WTC11 (cell line): Measurements from ENCODE around the gene FOXD3. TPM values are rescaled to one million over a fixed set of nuclear protein-coding genes. Genes with fewer than 3 reads are reported as not detected.

ENCODE experiments used
- ATAC-seq: fragments of 200-7000 bp; cut with Tn5 transposase; 2 replicates; pipeline ENCODE4 v1.10.0; 2021; ENCODE audit warnings: mild to moderate bottlenecking, moderate library complexity
- CTCF ChIA-PET: fragments of 300-600 bp; sonication (Branson Sonifier 250); formaldehyde crosslinking; loops from one replicate; lab custom pipeline; 2021; ENCODE audit warnings: antibody characterized with exemption; lab: Charles Lee
- POLR2A ChIA-PET: fragments of 350-600 bp; sonication (Branson Sonifier 250); formaldehyde crosslinking; loops from one replicate; lab custom pipeline; 2021; ENCODE audit warnings: antibody characterized with exemption; lab: Charles Lee
- DNase-seq: peaks from one replicate; pipeline ENCODE4 v3.0.0; 2021; ENCODE audit warnings: low spot score
- H3K27ac Mint-ChIP-seq: 2 replicates; pipeline ENCODE4 v1.8.0; 2021; ENCODE audit warnings: mixed read lengths
- H3K27me3 Mint-ChIP-seq: 2 replicates; pipeline ENCODE4 v1.8.0; 2021; ENCODE audit warnings: low read depth, mild to moderate bottlenecking, moderate library complexity, mixed read lengths
- H3K36me3 Mint-ChIP-seq: 2 replicates; pipeline ENCODE4 v1.8.0; 2021; ENCODE audit warnings: mixed read lengths
- H3K4me1 Mint-ChIP-seq: 2 replicates; pipeline ENCODE4 v1.8.0; 2022; ENCODE audit warnings: mixed read lengths
- H3K4me3 Mint-ChIP-seq: 2 replicates; pipeline ENCODE4 v1.8.0; 2021; ENCODE audit warnings: mild to moderate bottlenecking, moderate library complexity, mixed read lengths
- H3K9me3 Mint-ChIP-seq: 2 replicates; pipeline ENCODE4 v1.8.0; 2021; ENCODE audit warnings: mixed read lengths
- ATF1 ChIP-seq: sonication (generic); formaldehyde crosslinking; IDR thresholded peaks from 2 replicates; pipeline ENCODE4 v1.8.1; 2023; ENCODE audit warnings: mild to moderate bottlenecking, moderate library complexity, missing genetic modification reagents
- FOXK1 ChIP-seq: sonication (generic); formaldehyde crosslinking; IDR thresholded peaks from 2 replicates; pipeline ENCODE4 v1.8.0; 2022; ENCODE audit warnings: mild to moderate bottlenecking, moderate library complexity, missing genetic modification reagents
- FOXP1 ChIP-seq: sonication (generic); formaldehyde crosslinking; IDR thresholded peaks from 2 replicates; pipeline ENCODE4 v1.8.0; 2022; ENCODE audit warnings: missing genetic modification reagents, mild to moderate bottlenecking, moderate library complexity, borderline replicate concordance
- GABPB1 ChIP-seq: sonication (generic); formaldehyde crosslinking; IDR thresholded peaks from 2 replicates; pipeline ENCODE4 v1.8.1; 2023; ENCODE audit warnings: mild to moderate bottlenecking, missing genetic modification reagents
- NFATC4 ChIP-seq: fragments of 250-450 bp; sonication (Bioruptor Pico); IDR thresholded peaks from 2 replicates; pipeline ENCODE4 v1.9.0; 2021; ENCODE audit warnings: mild to moderate bottlenecking
- SP1 ChIP-seq: sonication (generic); formaldehyde crosslinking; conservative IDR thresholded peaks from 2 replicates; pipeline ENCODE4 v1.8.1; 2022; ENCODE audit warnings: missing genetic modification reagents
- ZBTB21 ChIP-seq: sonication (generic); formaldehyde crosslinking; IDR thresholded peaks from 2 replicates; pipeline ENCODE4 v1.8.1; 2023; ENCODE audit warnings: mild to moderate bottlenecking, missing genetic modification reagents, borderline replicate concordance
- ZNF121 ChIP-seq: sonication (generic); formaldehyde crosslinking; IDR thresholded peaks from 2 replicates; pipeline ENCODE4 v1.8.0; 2023; ENCODE audit warnings: missing genetic modification reagents
- ZNF219 ChIP-seq: sonication (generic); formaldehyde crosslinking; IDR thresholded peaks from 2 replicates; pipeline ENCODE4 v1.8.0; 2023; ENCODE audit warnings: missing genetic modification reagents, mild to moderate bottlenecking, borderline replicate concordance
- ZNF263 ChIP-seq: sonication (generic); formaldehyde crosslinking; IDR thresholded peaks from 2 replicates; pipeline ENCODE4 v1.8.1; 2022; ENCODE audit warnings: low read depth, mild to moderate bottlenecking, moderate library complexity, missing genetic modification reagents
- total RNA-seq: library from RNA; stranded (reverse); gene quantifications from 3 replicates; pipeline ENCODE4 v1.2.3, GENCODE V29; 2021
- TF ChIP-seq, protein P1 (sequence below): sonication (generic); formaldehyde crosslinking; IDR thresholded peaks from 2 replicates; pipeline ENCODE4 v1.8.0; 2022; ENCODE audit warnings: mild to moderate bottlenecking, missing genetic modification reagents
- TF ChIP-seq, protein P2 (sequence below): sonication (generic); formaldehyde crosslinking; IDR thresholded peaks from 2 replicates; pipeline ENCODE4 v1.8.0; 2023; ENCODE audit warnings: missing genetic modification reagents
- TF ChIP-seq, protein P3 (sequence below): fragments of 250-450 bp; sonication (Bioruptor Pico); IDR thresholded peaks from 2 replicates; pipeline ENCODE4 v1.9.0; 2021; ENCODE audit warnings: mild to moderate bottlenecking
- TF ChIP-seq, protein P4 (sequence below): fragments of 250-450 bp; sonication (Bioruptor Pico); IDR thresholded peaks from 2 replicates; pipeline ENCODE4 v1.9.0; 2021; ENCODE audit warnings: moderate library complexity, mild to moderate bottlenecking, inconsistent platforms, borderline replicate concordance
- TF ChIP-seq, protein P5 (sequence below): sonication (generic); formaldehyde crosslinking; IDR thresholded peaks from 2 replicates; pipeline ENCODE4 v1.8.1; 2023; ENCODE audit warnings: mild to moderate bottlenecking, missing genetic modification reagents, moderate library complexity
- TF ChIP-seq, protein P6 (sequence below): fragments of 250-450 bp; sonication (Bioruptor Pico); IDR thresholded peaks from 2 replicates; pipeline ENCODE4 v2.1.2; 2022; ENCODE audit warnings: mild to moderate bottlenecking, moderate library complexity
- TF ChIP-seq, protein P7 (sequence below): fragments of 250-450 bp; sonication (Bioruptor Pico); conservative IDR thresholded peaks from 2 replicates; pipeline ENCODE4 v1.9.0; 2021; ENCODE audit warnings: mild to moderate bottlenecking
- TF ChIP-seq, protein P8 (sequence below): sonication (generic); formaldehyde crosslinking; IDR thresholded peaks from 2 replicates; pipeline ENCODE4 v1.8.1; 2022; ENCODE audit warnings: missing genetic modification reagents, borderline replicate concordance
- TF ChIP-seq, protein P9 (sequence below): sonication (generic); formaldehyde crosslinking; IDR thresholded peaks from 2 replicates; pipeline ENCODE4 v1.8.1; 2023; ENCODE audit warnings: mild to moderate bottlenecking, missing genetic modification reagents, borderline replicate concordance

Gene FOXD3
- total RNA-seq, 1 experiment from 2014 or later = 27.5 TPM

DNA sequence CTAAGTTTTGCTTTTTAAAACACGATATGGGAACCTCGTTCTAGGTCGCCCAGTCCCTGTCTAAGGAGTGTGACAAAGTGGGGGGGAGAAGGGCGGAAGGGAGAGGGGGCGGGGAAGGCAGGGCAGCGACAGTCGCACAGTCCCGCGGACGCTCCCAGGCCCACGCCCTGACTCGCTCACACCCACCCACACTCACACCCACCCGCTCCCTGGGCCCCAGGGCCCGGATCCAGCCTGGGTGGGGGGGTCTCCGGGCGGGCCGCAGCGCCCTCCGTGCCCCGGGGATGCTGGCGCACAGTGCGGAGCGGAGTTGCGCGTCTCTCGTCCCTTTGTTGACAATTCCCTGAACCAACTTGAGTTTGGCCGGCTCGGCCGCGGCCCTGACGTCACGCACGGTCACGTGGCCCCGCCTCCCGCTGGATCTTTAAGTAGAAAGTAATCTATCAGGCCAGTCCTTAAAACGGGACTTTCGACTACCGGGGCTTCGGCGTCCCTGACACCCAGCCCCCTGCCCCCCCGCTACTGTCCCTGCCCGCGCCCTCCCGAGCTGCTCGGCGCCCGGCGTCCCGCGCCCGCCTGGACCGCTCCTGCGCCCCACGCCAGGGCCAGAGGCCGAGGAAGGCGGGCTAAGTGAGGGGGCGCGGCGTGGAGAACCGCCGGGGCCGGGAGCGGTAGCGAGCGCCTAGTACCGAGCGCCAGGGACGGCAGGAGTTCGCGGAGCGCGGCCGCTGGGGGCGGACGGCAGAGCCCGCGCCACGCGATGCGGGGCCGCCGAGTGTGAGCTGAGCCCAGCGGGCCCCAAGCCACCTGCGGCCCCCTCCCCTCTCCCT is at the start of gene FOXD3 (continued):
- TF ChIP-seq ZNF219 (CRISPR knock-in tag) (no peak), SP1 (CRISPR knock-in tag) (peak; percentile 39; the same call in 1 of the 2 replicates), ZBTB21 (CRISPR knock-in tag) (peak; percentile 66; the same call in 1 of the 2 replicates), FOXP1 (0 out of 2 replicates have a peak, but pooled peaks have one; percentile 3)
- TF ChIP-seq, protein P1, sequence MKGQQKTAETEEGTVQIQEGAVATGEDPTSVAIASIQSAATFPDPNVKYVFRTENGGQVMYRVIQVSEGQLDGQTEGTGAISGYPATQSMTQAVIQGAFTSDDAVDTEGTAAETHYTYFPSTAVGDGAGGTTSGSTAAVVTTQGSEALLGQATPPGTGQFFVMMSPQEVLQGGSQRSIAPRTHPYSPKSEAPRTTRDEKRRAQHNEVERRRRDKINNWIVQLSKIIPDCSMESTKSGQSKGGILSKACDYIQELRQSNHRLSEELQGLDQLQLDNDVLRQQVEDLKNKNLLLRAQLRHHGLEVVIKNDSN (CRISPR knock-in tag) = peak; percentile 97
- TF ChIP-seq, protein P2, sequence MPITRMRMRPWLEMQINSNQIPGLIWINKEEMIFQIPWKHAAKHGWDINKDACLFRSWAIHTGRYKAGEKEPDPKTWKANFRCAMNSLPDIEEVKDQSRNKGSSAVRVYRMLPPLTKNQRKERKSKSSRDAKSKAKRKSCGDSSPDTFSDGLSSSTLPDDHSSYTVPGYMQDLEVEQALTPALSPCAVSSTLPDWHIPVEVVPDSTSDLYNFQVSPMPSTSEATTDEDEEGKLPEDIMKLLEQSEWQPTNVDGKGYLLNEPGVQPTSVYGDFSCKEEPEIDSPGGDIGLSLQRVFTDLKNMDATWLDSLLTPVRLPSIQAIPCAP (CRISPR knock-in tag) = no peak
- TF ChIP-seq, protein P3, sequence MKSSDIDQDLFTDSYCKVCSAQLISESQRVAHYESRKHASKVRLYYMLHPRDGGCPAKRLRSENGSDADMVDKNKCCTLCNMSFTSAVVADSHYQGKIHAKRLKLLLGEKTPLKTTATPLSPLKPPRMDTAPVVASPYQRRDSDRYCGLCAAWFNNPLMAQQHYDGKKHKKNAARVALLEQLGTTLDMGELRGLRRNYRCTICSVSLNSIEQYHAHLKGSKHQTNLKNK (CRISPR knock-in tag) = peak; percentile 23; the same call in 1 of the 2 replicates
- TF ChIP-seq, protein P4, sequence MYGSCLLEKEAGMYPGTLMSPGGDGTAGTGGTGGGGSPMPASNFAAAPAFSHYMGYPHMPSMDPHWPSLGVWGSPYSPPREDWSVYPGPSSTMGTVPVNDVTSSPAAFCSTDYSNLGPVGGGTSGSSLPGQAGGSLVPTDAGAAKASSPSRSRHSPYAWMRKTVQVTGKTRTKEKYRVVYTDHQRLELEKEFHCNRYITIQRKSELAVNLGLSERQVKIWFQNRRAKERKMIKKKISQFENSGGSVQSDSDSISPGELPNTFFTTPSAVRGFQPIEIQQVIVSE (CRISPR knock-in tag) = no peak
- TF ChIP-seq, protein P5, sequence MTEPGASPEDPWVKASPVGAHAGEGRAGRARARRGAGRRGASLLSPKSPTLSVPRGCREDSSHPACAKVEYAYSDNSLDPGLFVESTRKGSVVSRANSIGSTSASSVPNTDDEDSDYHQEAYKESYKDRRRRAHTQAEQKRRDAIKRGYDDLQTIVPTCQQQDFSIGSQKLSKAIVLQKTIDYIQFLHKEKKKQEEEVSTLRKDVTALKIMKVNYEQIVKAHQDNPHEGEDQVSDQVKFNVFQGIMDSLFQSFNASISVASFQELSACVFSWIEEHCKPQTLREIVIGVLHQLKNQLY (CRISPR knock-in tag) = 0 out of 2 replicates have a peak, but pooled peaks have one; percentile 63
- TF ChIP-seq, all 79 proteins: peak for 18

DNA sequence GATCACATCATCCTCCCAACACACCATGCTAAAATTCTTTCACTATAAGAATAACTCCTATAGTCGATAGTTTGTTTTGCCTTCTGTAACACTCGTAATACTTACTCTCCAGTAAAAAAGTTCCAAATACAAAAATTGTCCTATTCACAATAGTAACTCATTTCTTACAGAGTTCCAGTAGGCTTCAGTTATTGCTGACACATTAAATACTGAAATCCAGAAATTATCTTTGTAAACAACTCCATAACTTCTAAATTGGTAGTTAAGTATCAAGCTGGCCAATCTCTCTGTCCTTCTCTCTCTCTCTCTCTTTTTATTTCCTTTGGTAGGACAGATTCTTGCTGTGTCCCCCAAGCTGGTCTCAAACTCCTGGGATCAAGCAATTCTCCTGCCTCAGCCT is 49.6 kb upstream of the FOXD3 start:
- DNase-seq (no peak), ATAC-seq (no peak)
- CTCF ChIA-PET = no interaction called here
- Mint-ChIP-seq H3K27me3 (no peaks in the 10 kb centered on the region), H3K4me1 (peaks cover 14% of the 10 kb centered on the region), H3K27ac (no peak overlapping the region), H3K9me3 (no peaks in the 10 kb centered on the region), H3K36me3 (no peaks in the 10 kb centered on the region), H3K4me3 (no peak overlapping the region)
- POLR2A ChIA-PET = no interaction called here
- TF ChIP-seq FOXK1 (CRISPR knock-in tag) = no peak
- TF ChIP-seq, protein P6, sequence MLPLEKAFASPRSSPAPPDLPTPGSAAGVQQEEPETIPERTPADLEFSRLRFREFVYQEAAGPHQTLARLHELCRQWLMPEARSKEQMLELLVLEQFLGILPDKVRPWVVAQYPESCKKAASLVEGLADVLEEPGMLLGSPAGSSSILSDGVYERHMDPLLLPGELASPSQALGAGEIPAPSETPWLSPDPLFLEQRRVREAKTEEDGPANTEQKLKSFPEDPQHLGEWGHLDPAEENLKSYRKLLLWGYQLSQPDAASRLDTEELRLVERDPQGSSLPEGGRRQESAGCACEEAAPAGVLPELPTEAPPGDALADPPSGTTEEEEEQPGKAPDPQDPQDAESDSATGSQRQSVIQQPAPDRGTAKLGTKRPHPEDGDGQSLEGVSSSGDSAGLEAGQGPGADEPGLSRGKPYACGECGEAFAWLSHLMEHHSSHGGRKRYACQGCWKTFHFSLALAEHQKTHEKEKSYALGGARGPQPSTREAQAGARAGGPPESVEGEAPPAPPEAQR (CRISPR knock-in tag) = no peak
- TF ChIP-seq, protein P1 (CRISPR knock-in tag) = no peak
- TF ChIP-seq GABPB1 (CRISPR knock-in tag) = no peak
- TF ChIP-seq, protein P7, sequence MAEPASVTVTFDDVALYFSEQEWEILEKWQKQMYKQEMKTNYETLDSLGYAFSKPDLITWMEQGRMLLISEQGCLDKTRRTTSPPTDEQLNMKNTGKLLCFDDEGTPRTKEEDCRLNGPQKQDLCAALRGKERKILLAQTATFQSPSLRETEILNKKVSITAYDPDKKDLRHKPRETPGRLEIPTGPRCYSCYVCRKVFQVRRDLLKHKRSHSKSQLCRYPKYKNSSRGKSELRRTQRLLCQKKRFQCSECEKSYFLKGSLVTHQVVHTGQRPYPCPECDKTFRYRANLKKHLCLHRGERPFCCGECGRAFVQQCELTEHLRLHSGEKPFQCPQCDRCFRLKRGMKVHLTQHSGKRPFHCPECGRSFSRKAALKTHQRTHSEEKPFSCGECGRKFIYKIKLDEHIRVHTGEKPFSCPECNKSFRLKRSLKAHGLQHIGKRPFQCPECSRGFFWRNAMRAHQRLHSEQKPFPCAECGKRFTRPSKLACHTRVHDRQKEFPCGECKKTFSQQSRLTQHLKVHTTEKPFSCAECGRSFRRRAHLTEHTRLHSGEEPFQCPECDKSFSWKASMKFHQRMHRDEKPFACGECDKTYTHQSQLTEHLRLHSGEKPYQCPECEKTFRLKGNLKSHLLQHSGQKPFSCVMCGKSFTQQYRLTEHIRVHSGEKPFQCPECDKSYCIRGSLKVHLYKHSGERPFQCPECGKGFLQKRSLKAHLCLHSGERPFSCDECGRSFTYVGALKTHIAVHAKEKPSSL (CRISPR knock-in tag) = no peak
- no peak for TF ChIP-seq NFATC4 (CRISPR knock-in tag)
- TF ChIP-seq, protein P8, sequence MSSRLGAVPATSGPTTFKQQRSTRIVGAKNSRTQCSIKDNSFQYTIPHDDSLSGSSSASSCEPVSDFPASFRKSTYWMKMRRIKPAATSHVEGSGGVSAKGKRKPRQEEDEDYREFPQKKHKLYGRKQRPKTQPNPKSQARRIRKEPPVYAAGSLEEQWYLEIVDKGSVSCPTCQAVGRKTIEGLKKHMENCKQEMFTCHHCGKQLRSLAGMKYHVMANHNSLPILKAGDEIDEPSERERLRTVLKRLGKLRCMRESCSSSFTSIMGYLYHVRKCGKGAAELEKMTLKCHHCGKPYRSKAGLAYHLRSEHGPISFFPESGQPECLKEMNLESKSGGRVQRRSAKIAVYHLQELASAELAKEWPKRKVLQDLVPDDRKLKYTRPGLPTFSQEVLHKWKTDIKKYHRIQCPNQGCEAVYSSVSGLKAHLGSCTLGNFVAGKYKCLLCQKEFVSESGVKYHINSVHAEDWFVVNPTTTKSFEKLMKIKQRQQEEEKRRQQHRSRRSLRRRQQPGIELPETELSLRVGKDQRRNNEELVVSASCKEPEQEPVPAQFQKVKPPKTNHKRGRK (CRISPR knock-in tag) = no peak
- no peak for TF ChIP-seq ATF1 (CRISPR knock-in tag)
- no peak for TF ChIP-seq ZNF263 (CRISPR knock-in tag)
- TF ChIP-seq SP1 (CRISPR knock-in tag) = no peak
- TF ChIP-seq, protein P9, sequence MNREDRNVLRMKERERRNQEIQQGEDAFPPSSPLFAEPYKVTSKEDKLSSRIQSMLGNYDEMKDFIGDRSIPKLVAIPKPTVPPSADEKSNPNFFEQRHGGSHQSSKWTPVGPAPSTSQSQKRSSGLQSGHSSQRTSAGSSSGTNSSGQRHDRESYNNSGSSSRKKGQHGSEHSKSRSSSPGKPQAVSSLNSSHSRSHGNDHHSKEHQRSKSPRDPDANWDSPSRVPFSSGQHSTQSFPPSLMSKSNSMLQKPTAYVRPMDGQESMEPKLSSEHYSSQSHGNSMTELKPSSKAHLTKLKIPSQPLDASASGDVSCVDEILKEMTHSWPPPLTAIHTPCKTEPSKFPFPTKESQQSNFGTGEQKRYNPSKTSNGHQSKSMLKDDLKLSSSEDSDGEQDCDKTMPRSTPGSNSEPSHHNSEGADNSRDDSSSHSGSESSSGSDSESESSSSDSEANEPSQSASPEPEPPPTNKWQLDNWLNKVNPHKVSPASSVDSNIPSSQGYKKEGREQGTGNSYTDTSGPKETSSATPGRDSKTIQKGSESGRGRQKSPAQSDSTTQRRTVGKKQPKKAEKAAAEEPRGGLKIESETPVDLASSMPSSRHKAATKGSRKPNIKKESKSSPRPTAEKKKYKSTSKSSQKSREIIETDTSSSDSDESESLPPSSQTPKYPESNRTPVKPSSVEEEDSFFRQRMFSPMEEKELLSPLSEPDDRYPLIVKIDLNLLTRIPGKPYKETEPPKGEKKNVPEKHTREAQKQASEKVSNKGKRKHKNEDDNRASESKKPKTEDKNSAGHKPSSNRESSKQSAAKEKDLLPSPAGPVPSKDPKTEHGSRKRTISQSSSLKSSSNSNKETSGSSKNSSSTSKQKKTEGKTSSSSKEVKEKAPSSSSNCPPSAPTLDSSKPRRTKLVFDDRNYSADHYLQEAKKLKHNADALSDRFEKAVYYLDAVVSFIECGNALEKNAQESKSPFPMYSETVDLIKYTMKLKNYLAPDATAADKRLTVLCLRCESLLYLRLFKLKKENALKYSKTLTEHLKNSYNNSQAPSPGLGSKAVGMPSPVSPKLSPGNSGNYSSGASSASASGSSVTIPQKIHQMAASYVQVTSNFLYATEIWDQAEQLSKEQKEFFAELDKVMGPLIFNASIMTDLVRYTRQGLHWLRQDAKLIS (CRISPR knock-in tag) = no peak
- no peak for TF ChIP-seq ZNF121 (CRISPR knock-in tag)
- TF ChIP-seq, protein P5 (CRISPR knock-in tag) = no peak
